ENCODE results near the gene ZNF618. TPM values are rescaled to one million over a fixed set of nuclear protein-coding genes. Genes with fewer than 3 reads are reported as not detected.

Gene ZNF618
- total and polyA plus RNA-seq, 7 donors: 0.92 to 8.0 (median 2.3) TPM

DNA sequence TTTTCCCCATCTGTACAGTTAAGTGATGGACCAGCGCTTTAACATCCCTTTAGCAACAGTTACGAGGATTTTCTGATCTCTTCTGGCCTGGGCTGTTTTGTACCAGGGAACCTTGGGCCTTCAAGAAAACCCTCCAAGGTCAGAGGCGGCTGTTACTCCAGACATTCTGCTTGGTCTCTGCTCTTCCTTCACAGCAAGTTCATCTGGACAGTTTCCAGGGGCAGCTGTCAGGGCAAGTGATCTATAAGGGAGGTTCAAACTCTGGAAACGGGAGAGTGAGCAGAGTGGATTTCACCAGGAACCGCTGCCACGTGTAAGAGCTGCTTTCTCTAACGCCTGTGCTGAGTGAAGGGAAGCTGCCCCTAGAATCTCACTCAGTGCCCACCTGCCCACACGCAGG is 36.7 kb downstream of the ZNF618 start:
- no peak for DNase-seq
- intact Hi-C loops (cut with DNase I): no loop called here
- Histone ChIP-seq H3K36me3 (no peaks in the 10 kb centered on the region), H3K27ac (no peak overlapping the region), H3K4me3 (no peak overlapping the region), H3K4me1 (peaks cover 0 to 14% (median 5%) of the 10 kb centered on the region in 4 donors), H3K9me3 (no peaks in the 10 kb centered on the region), H3K27me3 (no peaks in the 10 kb centered on the region)
- TF ChIP-seq POLR2A (IDR thresholded peaks at IDR 0.05) (no peak), EP300 (IDR thresholded peaks at IDR 0.05) (no peak), POLR2AphosphoS5 (IDR thresholded peaks at IDR 0.05) (no peak)
- TF ChIP-seq, protein P1, sequence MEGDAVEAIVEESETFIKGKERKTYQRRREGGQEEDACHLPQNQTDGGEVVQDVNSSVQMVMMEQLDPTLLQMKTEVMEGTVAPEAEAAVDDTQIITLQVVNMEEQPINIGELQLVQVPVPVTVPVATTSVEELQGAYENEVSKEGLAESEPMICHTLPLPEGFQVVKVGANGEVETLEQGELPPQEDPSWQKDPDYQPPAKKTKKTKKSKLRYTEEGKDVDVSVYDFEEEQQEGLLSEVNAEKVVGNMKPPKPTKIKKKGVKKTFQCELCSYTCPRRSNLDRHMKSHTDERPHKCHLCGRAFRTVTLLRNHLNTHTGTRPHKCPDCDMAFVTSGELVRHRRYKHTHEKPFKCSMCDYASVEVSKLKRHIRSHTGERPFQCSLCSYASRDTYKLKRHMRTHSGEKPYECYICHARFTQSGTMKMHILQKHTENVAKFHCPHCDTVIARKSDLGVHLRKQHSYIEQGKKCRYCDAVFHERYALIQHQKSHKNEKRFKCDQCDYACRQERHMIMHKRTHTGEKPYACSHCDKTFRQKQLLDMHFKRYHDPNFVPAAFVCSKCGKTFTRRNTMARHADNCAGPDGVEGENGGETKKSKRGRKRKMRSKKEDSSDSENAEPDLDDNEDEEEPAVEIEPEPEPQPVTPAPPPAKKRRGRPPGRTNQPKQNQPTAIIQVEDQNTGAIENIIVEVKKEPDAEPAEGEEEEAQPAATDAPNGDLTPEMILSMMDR (IDR thresholded peaks at IDR 0.05): no peak
- WGBS, 2 donors: 82 to 90% methylated on average over 8 of the region's 8 CpGs

DNA sequence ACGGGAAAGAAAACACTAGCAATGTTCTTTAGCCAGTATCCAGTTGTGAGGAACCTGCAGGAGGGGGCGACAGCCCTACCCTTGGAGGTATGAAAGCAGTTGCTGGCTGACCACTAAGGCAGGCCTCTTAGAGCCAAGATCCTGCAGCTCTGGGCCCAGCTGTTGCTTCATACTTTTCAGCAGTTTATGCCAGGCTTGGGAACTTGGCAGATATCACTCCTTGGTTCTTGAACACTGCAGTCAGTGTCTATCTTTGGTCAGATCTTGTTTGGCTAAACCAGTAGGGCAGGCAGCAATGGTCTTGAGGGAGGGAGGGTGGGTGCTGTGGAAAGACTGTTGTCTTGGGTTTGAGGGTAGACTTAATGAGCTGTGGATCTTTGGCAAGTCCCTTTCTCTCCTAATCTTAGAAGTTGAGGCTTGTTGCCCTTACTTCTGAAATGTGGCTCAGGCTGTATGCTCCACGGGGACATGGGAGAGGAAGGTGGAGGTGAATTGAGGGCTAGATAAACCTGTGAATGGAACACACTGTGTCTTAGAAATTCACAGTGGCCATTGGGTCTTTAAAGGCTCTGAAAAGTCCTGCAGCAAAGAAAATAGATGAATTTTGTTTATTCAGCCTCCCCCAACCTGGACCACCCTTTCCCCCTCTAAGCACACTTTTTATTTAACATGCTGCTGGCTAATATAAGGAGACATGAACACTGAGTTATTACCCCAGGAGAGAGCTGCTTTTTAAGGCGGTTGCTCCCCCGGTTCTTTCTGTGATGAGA is 37.5 kb downstream of the ZNF618 start:
- H3K27ac ChIP-seq: no peak overlapping the region
- TF ChIP-seq POLR2A (IDR thresholded peaks at IDR 0.05) (no peak), POLR2AphosphoS5 (IDR thresholded peaks at IDR 0.05) (no peak), EP300 (IDR thresholded peaks at IDR 0.05) (no peak)
- TF ChIP-seq, protein P1 (IDR thresholded peaks at IDR 0.05): no peak
- H3K36me3 ChIP-seq: no peaks in the 10 kb centered on the region
- no peaks in the 10 kb centered on the region for H3K9me3 ChIP-seq
- intact Hi-C loops (cut with DNase I): no loop called here
- no peaks in the 10 kb centered on the region for H3K27me3 ChIP-seq
- WGBS, 2 donors: 89 to 91% methylated on average over 5 of the region's 5 CpGs
- no peak overlapping the region for H3K4me3 ChIP-seq
- no peak for DNase-seq
- H3K4me1 ChIP-seq: peaks cover 0 to 14% (median 5%) of the 10 kb centered on the region in 4 donors

DNA sequence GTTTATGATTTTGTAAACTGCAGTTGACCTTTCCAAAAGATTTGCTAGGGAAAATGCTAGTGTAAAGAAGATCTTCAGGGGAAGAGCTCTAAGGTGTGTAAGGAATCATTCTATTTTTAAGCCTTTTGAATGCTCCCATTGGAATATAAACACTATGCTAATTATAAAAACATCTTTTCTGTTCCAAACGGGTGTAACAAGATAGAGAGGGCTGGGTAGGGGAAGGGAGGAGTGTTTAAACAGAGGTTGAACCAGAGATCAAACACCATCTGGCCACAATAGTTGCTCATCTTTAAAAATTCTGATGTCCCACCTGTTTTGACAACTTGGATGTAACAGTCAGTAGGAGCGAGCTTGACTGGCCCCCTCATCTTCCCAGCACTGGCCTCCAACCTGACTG is 38.4 kb downstream of the ZNF618 start:
- Histone ChIP-seq H3K9me3 (no peaks in the 10 kb centered on the region), H3K27me3 (no peaks in the 10 kb centered on the region), H3K4me1 (peaks cover 0 to 21% (median 5%) of the 10 kb centered on the region in 4 donors), H3K4me3 (no peak overlapping the region), H3K36me3 (no peaks in the 10 kb centered on the region), H3K27ac (no peak overlapping the region)
- DNase-seq: no peak
- intact Hi-C loops (cut with DNase I): no loop called here
- TF ChIP-seq EP300 (IDR thresholded peaks at IDR 0.05): no peak
- TF ChIP-seq, protein P1 (IDR thresholded peaks at IDR 0.05): no peak
- TF ChIP-seq POLR2AphosphoS5 (IDR thresholded peaks at IDR 0.05): no peak
- TF ChIP-seq POLR2A (IDR thresholded peaks at IDR 0.05): no peak
- WGBS, 2 donors: 57 to 70% methylated on average over 2 of the region's 2 CpGs

DNA sequence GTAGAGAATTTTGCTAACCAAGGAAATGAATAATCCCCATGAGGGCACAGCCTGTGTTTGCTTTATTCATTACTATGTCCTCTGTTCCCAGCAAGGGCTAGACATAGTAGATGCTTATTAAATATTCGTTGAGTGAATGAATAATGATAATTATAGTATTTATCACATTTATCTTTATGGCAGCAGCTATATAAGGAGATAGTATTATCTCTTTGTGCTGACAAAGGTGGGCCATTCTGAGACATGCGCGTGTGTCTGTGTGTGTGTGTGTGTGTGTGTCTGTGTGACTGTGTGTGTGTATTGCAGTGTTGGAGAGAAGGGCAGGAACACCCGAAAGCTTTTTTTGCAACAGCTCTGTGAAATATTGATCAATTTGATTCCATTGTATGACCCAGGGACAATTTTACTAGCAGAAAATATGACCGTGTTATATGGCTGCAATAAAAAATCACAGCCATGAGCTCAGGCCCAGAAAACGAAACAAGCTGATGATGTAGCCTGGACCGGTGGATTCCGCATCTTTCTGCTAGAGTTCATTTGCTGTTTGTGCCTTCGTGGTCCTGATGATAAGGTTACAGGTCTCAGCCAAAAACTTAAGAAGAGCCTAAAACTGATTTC is 39.8 kb downstream of the ZNF618 start:
- H3K9me3 ChIP-seq: no peaks in the 10 kb centered on the region
- intact Hi-C loops (cut with DNase I): no loop called here
- no peak for DNase-seq
- H3K36me3 ChIP-seq: no peaks in the 10 kb centered on the region
- no peak overlapping the region for H3K27ac ChIP-seq
- WGBS, 2 donors: 15 to 77% methylated on average over 9 of the region's 9 CpGs
- peaks cover 0 to 21% (median 5%) of the 10 kb centered on the region in 4 donors for H3K4me1 ChIP-seq
- TF ChIP-seq POLR2A (IDR thresholded peaks at IDR 0.05) (no peak), POLR2AphosphoS5 (IDR thresholded peaks at IDR 0.05) (no peak), EP300 (IDR thresholded peaks at IDR 0.05) (no peak)
- TF ChIP-seq, protein P1 (IDR thresholded peaks at IDR 0.05): no peak
- no peaks in the 10 kb centered on the region for H3K27me3 ChIP-seq
- H3K4me3 ChIP-seq: no peak overlapping the region
